HepG2 (cell line): ENCODE measurements around the gene OR8B4. TPM values are rescaled to one million over a fixed set of nuclear protein-coding genes. Genes with fewer than 3 reads are reported as not detected.

Source experiments
- ATAC-seq: fragments of 200-7000 bp; cut with Tn5 transposase; 3 replicates; pipeline ENCODE4 v1.9.1; 2020; ENCODE audit warnings: mild to moderate bottlenecking, moderate library complexity
- BruUV-seq: library from RNA; stranded (reverse); fragments of 400-500 nt; replicated peaks from 2 replicates; lab custom pipeline; 2021; lab: Mats Ljungman, UMichigan
- CTCF ChIA-PET: fragments of 300-600 bp; formaldehyde crosslinking; extraction: SDS; loops from one replicate; lab custom pipeline; 2021; ENCODE audit warnings: low total read pairs, inconsistent platforms, low intra/inter-chr PET ratio; lab: Yijun Ruan, JAX
- POLR2A ChIA-PET: fragments of 350-600 bp; sonication (Branson Sonifier 250); formaldehyde crosslinking; loops from one replicate; lab custom pipeline; 2020; ENCODE audit warnings: antibody characterized with exemption, inconsistent platforms; lab: Yijun Ruan, JAX
- DNase-seq: peaks from one replicate; pipeline ENCODE4 v3.0.0-alpha.2; 2015; ENCODE audit warnings: low spot score
- FAIRE-seq: peaks from 3 replicates; lab custom pipeline; 2011; peaks lifted over from hg19 to GRCh38; lab: Jason Lieb, UNC
- H2AFZ ChIP-seq: one replicate; pipeline ENCODE4 v1.6.1; 2011; ENCODE audit warnings: low read length, inconsistent platforms
- H3K27ac ChIP-seq: fragments of 300-600 bp; 3 replicates; pipeline ENCODE4 v1.8.0; 2011; ENCODE audit warnings: mixed run types, mild to moderate bottlenecking, mixed read lengths, low read length, inconsistent platforms; ENCODE audit not compliant: insufficient read depth; ENCODE audit errors: extremely low read length
- H3K27me3 ChIP-seq, 2 experiments: fragments of 200-600 bp in 1 of 2; 2 replicates in 1 of 2; 3 replicates in 1 of 2; pipeline versions ENCODE4 v1.6.0 to v1.8.0; 2011; ENCODE audit warnings: low read length in 2 of 2, mild to moderate bottlenecking in 2 of 2, moderate library complexity in 2 of 2, inconsistent platforms in 1 of 2; ENCODE audit not compliant: insufficient read depth in 2 of 2, control insufficient read depth in 1 of 2
- H3K36me3 ChIP-seq, 2 experiments: fragments of 200-600 bp in 1 of 2; replicated peaks in 1 of 2; 2 replicates in 1 of 2; 3 replicates in 1 of 2; pipeline versions ENCODE4 v1.5.1 to v1.8.0; 2011; ENCODE audit warnings: low read length in 2 of 2, inconsistent platforms in 1 of 2; ENCODE audit not compliant: insufficient read depth in 2 of 2, control insufficient read depth in 1 of 2
- H3K4me1 ChIP-seq: 2 replicates; pipeline ENCODE4 v1.5.1; 2012; ENCODE audit warnings: low read length, inconsistent platforms; ENCODE audit not compliant: insufficient read depth
- H3K4me2 ChIP-seq: 2 replicates; pipeline ENCODE4 v1.6.0; 2011; ENCODE audit warnings: low read depth, low read length, inconsistent platforms
- H3K4me3 ChIP-seq, 3 experiments: fragments of 200-600 bp in 1 of 3; sonication (generic), shearing (Covaris generic) in 1 of 3; replicated peaks in 1 of 3; 2 replicates each; pipeline ENCODE4 v1.5.1; 2011 to 2016; ENCODE audit warnings: low read length in 3 of 3, inconsistent platforms in 2 of 3, low read depth in 2 of 3, mild to moderate bottlenecking in 2 of 3, control low read depth in 1 of 3, mixed read lengths in 1 of 3; ENCODE audit not compliant: insufficient read depth in 1 of 3
- H3K79me2 ChIP-seq: one replicate; pipeline ENCODE4 v1.6.1; 2011; ENCODE audit warnings: low read length, inconsistent platforms; ENCODE audit not compliant: insufficient read depth
- H3K9ac ChIP-seq: 2 replicates; pipeline ENCODE4 v1.6.0; 2011; ENCODE audit warnings: mild to moderate bottlenecking, low read depth, low read length, inconsistent platforms; ENCODE audit not compliant: insufficient read depth
- H3K9me3 ChIP-seq: 2 replicates; pipeline ENCODE4 v1.5.1; 2012; ENCODE audit warnings: mild to moderate bottlenecking, low read length
- H4K20me1 ChIP-seq: 2 replicates; pipeline ENCODE4 v1.6.0; 2011; ENCODE audit warnings: inconsistent platforms, mild to moderate bottlenecking, low read length, moderate library complexity; ENCODE audit not compliant: insufficient read depth
- MZF1 ChIP-seq: sonication (generic); formaldehyde crosslinking; IDR thresholded peaks from 2 replicates; pipeline ENCODE4 v1.8.1; 2023; ENCODE audit warnings: mild to moderate bottlenecking, missing genetic modification reagents, borderline replicate concordance
- RAD51 ChIP-seq: fragments of 450-650 bp; IDR thresholded peaks from 2 replicates; pipeline ENCODE4 v1.6.1; 2016; ENCODE audit warnings: borderline replicate concordance
- ZNF556 ChIP-seq: sonication (generic); formaldehyde crosslinking; IDR thresholded peaks from 2 replicates; pipeline ENCODE4 v1.4.0; 2020; ENCODE audit warnings: mild to moderate bottlenecking, missing genetic modification reagents, borderline replicate concordance
- WGBS: methylation state at CpG from one replicate; pipeline ENCODE4 v1.1.6; 2017; ENCODE audit warnings: low lambda C conversion rate; 5-methylcytosine and 5-hydroxymethylcytosine counted together
- in situ Hi-C: cut with HindIII; loops from 2 replicates; pipeline ENCODE4 v1.10.0; 2017; ENCODE audit warnings: low pct_unique_long_range_greater_than_20kb; ENCODE audit not compliant: extremely low pct_ligation_motif_present
- intact Hi-C: fragments of 100-400 bp; cut with micrococcal nuclease; formaldehyde crosslinking; loops from one replicate; pipeline ENCODE4 v1.10.0; 2022; ENCODE audit not compliant: unreplicated experiment
- polyA plus RNA-seq, 8 experiments: library from polyadenylated mRNA; depleted of rRNA in 3 of 8; stranded (reverse) in 7 of 8; unstranded in 1 of 8; fragments of >200 nt; fragmentation: Illumina TruSeq in 4 of 8; extraction: Trizol in 4 of 8; gene quantifications; 2 replicates each; pipeline versions ENCODE4 v1.2.1 to v1.2.3, GENCODE V29; 2011 to 2016; ENCODE audit warnings: low read depth in 4 of 8, missing spikeins in 1 of 8, mixed read lengths in 1 of 8; ENCODE audit not compliant: insufficient read depth in 1 of 8
- total RNA-seq, 5 experiments: library from RNA; depleted of rRNA; stranded (reverse); fragments of >200 nt; fragmentation: Illumina TruSeq; extraction: Trizol; gene quantifications; 2 replicates each; pipeline ENCODE4 v1.2.3, GENCODE V29; 2016; ENCODE audit warnings: low read depth in 1 of 5
- TF ChIP-seq, protein P1 (sequence below): sonication (generic); formaldehyde crosslinking; IDR thresholded peaks from 2 replicates; pipeline ENCODE4 v1.9.0; 2022; ENCODE audit warnings: missing genetic modification reagents, mild to moderate bottlenecking, borderline replicate concordance
- TF ChIP-seq, protein P2 (sequence below): IDR thresholded peaks from 2 replicates; pipeline ENCODE4 v1.6.1; 2016; ENCODE audit warnings: low read depth, missing genetic modification reagents, missing compliant biosample characterization

The OR8B4 gene
- total and polyA plus RNA-seq, 2 of the 13 experiments (the other 11 are each of a cell fraction or from before 2014, with no cell fraction given): not detected

DNA sequence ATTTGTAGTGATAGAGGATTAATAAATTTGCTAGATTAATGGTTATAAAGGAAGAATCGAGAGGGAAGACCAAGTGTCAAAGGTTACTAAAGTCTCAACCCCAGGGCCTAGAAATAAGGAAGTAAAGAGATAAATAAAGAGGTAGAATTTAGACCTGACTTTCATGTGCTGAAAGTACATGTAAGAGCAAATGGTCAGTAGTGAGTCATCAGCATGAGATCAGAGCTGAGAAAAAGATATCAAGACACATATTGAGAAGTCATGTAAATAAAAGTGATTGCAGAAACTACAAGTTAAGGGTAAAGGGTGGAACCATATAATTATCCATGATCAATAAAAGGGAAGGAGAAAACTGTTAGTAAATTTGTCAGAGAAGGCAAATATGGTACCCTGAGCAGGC, 22.2 kb upstream of the OR8B4 start:
- ChIA-PET POLR2A (no interaction called here), CTCF (no interaction called here)
- H3K4me2 ChIP-seq: no peak overlapping the region
- 3% methylated on average over 1 of the region's 1 CpG for WGBS
- H3K79me2 ChIP-seq: no peaks in the 10 kb centered on the region
- no peaks in the 10 kb centered on the region for H3K9me3 ChIP-seq
- H4K20me1 ChIP-seq: no peaks in the 10 kb centered on the region
- no peak overlapping the region for H3K9ac ChIP-seq
- ATAC-seq (no peak), DNase-seq (no peak), FAIRE-seq (no peak)
- H3K4me1 ChIP-seq: no peaks in the 10 kb centered on the region
- H3K36me3 ChIP-seq: no peaks in the 10 kb centered on the region
- H3K27me3 ChIP-seq: no peaks in the 10 kb centered on the region
- H3K27ac ChIP-seq: no peak overlapping the region
- H3K4me3 ChIP-seq: no peak overlapping the region
- no TSS peak for BruUV-seq
- TF ChIP-seq ZNF556 (CRISPR knock-in tag): no peak
- TF ChIP-seq, protein P1, sequence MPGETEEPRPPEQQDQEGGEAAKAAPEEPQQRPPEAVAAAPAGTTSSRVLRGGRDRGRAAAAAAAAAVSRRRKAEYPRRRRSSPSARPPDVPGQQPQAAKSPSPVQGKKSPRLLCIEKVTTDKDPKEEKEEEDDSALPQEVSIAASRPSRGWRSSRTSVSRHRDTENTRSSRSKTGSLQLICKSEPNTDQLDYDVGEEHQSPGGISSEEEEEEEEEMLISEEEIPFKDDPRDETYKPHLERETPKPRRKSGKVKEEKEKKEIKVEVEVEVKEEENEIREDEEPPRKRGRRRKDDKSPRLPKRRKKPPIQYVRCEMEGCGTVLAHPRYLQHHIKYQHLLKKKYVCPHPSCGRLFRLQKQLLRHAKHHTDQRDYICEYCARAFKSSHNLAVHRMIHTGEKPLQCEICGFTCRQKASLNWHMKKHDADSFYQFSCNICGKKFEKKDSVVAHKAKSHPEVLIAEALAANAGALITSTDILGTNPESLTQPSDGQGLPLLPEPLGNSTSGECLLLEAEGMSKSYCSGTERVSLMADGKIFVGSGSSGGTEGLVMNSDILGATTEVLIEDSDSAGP (CRISPR knock-in tag): no peak
- TF ChIP-seq, protein P2, sequence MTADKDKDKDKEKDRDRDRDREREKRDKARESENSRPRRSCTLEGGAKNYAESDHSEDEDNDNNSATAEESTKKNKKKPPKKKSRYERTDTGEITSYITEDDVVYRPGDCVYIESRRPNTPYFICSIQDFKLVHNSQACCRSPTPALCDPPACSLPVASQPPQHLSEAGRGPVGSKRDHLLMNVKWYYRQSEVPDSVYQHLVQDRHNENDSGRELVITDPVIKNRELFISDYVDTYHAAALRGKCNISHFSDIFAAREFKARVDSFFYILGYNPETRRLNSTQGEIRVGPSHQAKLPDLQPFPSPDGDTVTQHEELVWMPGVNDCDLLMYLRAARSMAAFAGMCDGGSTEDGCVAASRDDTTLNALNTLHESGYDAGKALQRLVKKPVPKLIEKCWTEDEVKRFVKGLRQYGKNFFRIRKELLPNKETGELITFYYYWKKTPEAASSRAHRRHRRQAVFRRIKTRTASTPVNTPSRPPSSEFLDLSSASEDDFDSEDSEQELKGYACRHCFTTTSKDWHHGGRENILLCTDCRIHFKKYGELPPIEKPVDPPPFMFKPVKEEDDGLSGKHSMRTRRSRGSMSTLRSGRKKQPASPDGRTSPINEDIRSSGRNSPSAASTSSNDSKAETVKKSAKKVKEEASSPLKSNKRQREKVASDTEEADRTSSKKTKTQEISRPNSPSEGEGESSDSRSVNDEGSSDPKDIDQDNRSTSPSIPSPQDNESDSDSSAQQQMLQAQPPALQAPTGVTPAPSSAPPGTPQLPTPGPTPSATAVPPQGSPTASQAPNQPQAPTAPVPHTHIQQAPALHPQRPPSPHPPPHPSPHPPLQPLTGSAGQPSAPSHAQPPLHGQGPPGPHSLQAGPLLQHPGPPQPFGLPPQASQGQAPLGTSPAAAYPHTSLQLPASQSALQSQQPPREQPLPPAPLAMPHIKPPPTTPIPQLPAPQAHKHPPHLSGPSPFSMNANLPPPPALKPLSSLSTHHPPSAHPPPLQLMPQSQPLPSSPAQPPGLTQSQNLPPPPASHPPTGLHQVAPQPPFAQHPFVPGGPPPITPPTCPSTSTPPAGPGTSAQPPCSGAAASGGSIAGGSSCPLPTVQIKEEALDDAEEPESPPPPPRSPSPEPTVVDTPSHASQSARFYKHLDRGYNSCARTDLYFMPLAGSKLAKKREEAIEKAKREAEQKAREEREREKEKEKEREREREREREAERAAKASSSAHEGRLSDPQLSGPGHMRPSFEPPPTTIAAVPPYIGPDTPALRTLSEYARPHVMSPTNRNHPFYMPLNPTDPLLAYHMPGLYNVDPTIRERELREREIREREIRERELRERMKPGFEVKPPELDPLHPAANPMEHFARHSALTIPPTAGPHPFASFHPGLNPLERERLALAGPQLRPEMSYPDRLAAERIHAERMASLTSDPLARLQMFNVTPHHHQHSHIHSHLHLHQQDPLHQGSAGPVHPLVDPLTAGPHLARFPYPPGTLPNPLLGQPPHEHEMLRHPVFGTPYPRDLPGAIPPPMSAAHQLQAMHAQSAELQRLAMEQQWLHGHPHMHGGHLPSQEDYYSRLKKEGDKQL (CRISPR knock-in tag): no peak
- no peak for TF ChIP-seq RAD51
- no peak for TF ChIP-seq MZF1
- TF ChIP-seq, all 625 proteins: peak for 0
- in situ Hi-C loops (no loop called here), intact Hi-C loops (no loop called here)
- no peak overlapping the region for H2AFZ ChIP-seq
